T-helper 17 cell (primary cell): Measurements from ENCODE around the gene PEX6. TPM values are rescaled to one million over a fixed set of nuclear protein-coding genes. Genes with fewer than 3 reads are reported as not detected.

Experiments used
- ATAC-seq: fragments of 150-1000 bp; cut with Tn5 transposase; 2 replicates; pipeline ENCODE4 v1.10.0; 2021; ENCODE audit warnings: mild to moderate bottlenecking, moderate library complexity
- DNase-seq, 3 donors: peaks; one replicate each; pipeline versions ENCODE4 v3.0.0 to v3.0.0-alpha.2; 2020 to 2021
- H3K9me3 ChIP-seq: one replicate; pipeline ENCODE4 v1.7.0; 2013; ENCODE audit warnings: low read length, mild to moderate bottlenecking; ENCODE audit not compliant: control insufficient read depth, poor library complexity, severe bottlenecking
- H3K27ac Mint-ChIP-seq: one replicate; pipeline ENCODE4 v1.8.0; 2022; ENCODE audit warnings: mild to moderate bottlenecking, moderate library complexity, mixed read lengths
- H3K27me3 Mint-ChIP-seq: one replicate; pipeline ENCODE4 v1.8.0; 2022; ENCODE audit warnings: mixed read lengths
- H3K36me3 Mint-ChIP-seq: one replicate; pipeline ENCODE4 v1.8.0; 2022; ENCODE audit warnings: low read depth, mixed read lengths
- H3K4me1 Mint-ChIP-seq: one replicate; pipeline ENCODE4 v1.8.0; 2022; ENCODE audit warnings: mild to moderate bottlenecking, mixed read lengths
- H3K4me3 Mint-ChIP-seq: one replicate; pipeline ENCODE4 v1.8.0; 2022; ENCODE audit warnings: mild to moderate bottlenecking, moderate library complexity, mixed read lengths
- total RNA-seq, 4 donors: library from RNA in 2 of 4; stranded (reverse) in 2 of 4; gene quantifications; one replicate each; pipeline ENCODE4 v1.2.3 and lab custom pipeline; 2022 to 2026

PEX6 gene
- total RNA-seq, 2 donors from 2014 or later: 10.2 to 15.5 TPM

DNA sequence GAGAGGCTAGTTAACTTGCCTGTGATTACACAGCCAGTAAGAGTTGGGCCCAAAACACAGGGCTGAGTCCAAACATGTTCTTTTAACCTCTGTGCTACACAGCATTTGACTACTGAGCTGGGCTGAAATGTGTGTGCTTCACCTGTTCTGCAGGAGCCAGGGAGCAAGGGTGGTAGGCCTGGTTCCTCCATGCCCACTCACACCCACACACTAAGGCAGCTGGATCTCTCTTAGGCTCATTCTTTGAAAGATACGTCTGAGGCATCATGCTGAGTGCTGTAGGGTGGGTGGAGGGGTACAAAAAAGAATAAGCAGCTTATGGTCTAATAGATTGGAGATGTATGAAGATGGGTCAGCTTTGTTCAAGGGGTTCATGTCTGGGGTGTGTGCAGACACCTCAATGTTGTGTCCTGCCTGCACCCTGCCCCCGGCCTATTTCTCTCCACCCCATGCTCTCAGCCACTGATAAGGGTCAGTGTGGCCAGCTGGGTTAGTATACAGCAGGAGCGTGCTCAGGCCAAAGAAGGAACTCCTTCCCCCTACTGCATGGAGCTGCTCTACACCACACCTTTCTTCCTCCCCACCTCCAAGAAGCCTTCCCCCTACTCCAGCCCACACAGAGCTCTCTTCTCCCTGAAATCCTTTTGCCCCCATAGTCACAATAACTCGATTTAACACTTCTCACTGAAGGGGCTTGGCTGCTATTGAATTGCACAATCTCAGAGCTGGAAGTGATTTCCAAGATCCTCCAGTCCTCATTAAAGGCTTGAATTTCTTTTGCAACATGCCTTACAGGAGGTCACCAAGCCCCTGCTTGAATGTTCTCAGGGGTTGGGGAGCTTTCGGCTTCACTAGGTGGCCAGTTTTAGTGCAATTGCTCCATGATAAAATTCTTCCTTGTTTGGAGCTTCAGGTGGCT is 8.8 kb upstream of the PEX6 start:
- Mint-ChIP-seq H3K4me3 (no peak overlapping the region), H3K27ac (peak overlapping the region; percentile 97), H3K27me3 (no peaks in the 10 kb centered on the region), H3K4me1 (peaks cover 45% of the 10 kb centered on the region), H3K36me3 (peaks cover 3% of the 10 kb centered on the region)
- H3K9me3 ChIP-seq: no peaks in the 10 kb centered on the region
- DNase-seq (no peak), ATAC-seq (no peak)

- Mint-ChIP-seq H3K4me1 (peaks cover 46% of the 10 kb centered on the region), H3K27me3 (no peaks in the 10 kb centered on the region), H3K4me3 (peak overlapping the region; percentile 98), H3K27ac (peak overlapping the region; percentile 97), H3K36me3 (no peaks in the 10 kb centered on the region)
- ATAC-seq: no peak
- H3K9me3 ChIP-seq: no peaks in the 10 kb centered on the region
- no peak for DNase-seq
Observed at GRCh38 chr6:42984924-42985475, 6.0 kb upstream of the PEX6 start.

GRCh38 chr6:42984001-42984923 is 5.3 kb upstream of the PEX6 start, which contains the start of gene PPP2R5D:
Gene PPP2R5D, plus strand, starts transcription at chr6:42984570. Its CDS starts 108 bp downstream, at chr6:42984678.
- peaks cover 52% of the 10 kb centered on the region for H3K4me1 Mint-ChIP-seq
- H3K36me3 Mint-ChIP-seq: no peaks in the 10 kb centered on the region
- H3K27ac Mint-ChIP-seq: peak within 1 kb of the TSS; percentile 97
- DNase-seq (peak; percentile 88 to 95 (median 89)), ATAC-seq (peak; percentile 96)
- H3K4me3 Mint-ChIP-seq: peak within 1 kb of the TSS; percentile 98
- H3K27me3 Mint-ChIP-seq: no peaks in the 10 kb centered on the region
- H3K9me3 ChIP-seq: no peaks in the 10 kb centered on the region

- no peaks in the 10 kb centered on the region for H3K27me3 Mint-ChIP-seq
- H3K9me3 ChIP-seq: no peaks in the 10 kb centered on the region
- no peak for ATAC-seq
- H3K27ac Mint-ChIP-seq: peak overlapping the region; percentile 54
- H3K4me1 Mint-ChIP-seq: peaks cover 48% of the 10 kb centered on the region
- peaks cover 1% of the 10 kb centered on the region for H3K36me3 Mint-ChIP-seq
- H3K4me3 Mint-ChIP-seq: no peak overlapping the region
- no peak for DNase-seq
Observed at GRCh38 chr6:42981836-42982235, 2.9 kb upstream of the PEX6 start.

GRCh38 chr6:42979523-42980177 is 669 bp upstream of the PEX6 start:
- Mint-ChIP-seq H3K36me3 (peaks cover 2% of the 10 kb centered on the region), H3K27ac (peak overlapping the region; percentile 97), H3K4me3 (peak overlapping the region; percentile 93), H3K27me3 (no peaks in the 10 kb centered on the region), H3K4me1 (peaks cover 33% of the 10 kb centered on the region)
- ATAC-seq: no peak
- DNase-seq: no peak
- H3K9me3 ChIP-seq: no peaks in the 10 kb centered on the region

- Mint-ChIP-seq H3K27me3 (no peaks in the 10 kb centered on the region), H3K27ac (peak overlapping the region; percentile 97), H3K4me3 (peak overlapping the region; percentile 89), H3K4me1 (peaks cover 27% of the 10 kb centered on the region), H3K36me3 (peaks cover 2% of the 10 kb centered on the region)
- no peak for DNase-seq
- H3K9me3 ChIP-seq: no peaks in the 10 kb centered on the region
- no peak for ATAC-seq
Observed at GRCh38 chr6:42978487-42978838, 518 bp downstream of the PEX6 start.

DNA sequence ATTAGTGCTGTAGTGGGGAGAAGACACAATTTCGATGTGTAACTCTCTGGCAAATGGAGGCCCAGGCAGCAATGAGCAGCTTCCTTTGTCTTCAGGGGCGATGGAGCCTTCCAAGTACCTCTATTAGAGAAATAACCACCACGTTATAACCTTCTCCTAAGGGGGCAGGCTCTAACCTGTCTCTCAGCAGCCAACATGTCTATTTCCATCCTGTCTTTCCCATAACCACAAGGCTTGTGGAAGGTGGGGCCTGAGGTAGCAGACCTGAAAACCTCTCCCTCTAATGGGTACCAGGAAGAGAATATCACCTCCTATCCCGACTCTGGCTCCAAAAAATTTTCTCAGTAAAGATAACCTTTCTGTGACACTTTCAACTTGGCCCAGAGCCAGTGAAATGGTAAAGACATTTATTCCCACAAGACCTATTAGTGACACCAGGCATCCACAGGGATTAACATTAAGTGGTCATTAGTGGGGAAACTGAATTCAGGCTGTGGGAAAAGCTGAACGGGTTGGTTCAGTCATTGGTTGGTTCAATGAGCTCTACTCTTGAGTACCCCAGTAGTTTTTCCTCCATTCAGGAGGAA is 4.0 kb downstream of the PEX6 start:
- Mint-ChIP-seq H3K4me3 (no peak overlapping the region), H3K4me1 (peaks cover 21% of the 10 kb centered on the region), H3K27ac (no peak overlapping the region), H3K36me3 (peaks cover 2% of the 10 kb centered on the region), H3K27me3 (no peaks in the 10 kb centered on the region)
- no peaks in the 10 kb centered on the region for H3K9me3 ChIP-seq
- ATAC-seq: no peak
- no peak for DNase-seq

- H3K36me3 Mint-ChIP-seq: peaks cover 2% of the 10 kb centered on the region
- H3K4me3 Mint-ChIP-seq: no peak overlapping the region
- no peak for DNase-seq
- H3K27me3 Mint-ChIP-seq: no peaks in the 10 kb centered on the region
- no peak overlapping the region for H3K27ac Mint-ChIP-seq
- H3K4me1 Mint-ChIP-seq: peaks cover 12% of the 10 kb centered on the region
- ATAC-seq: no peak
- no peaks in the 10 kb centered on the region for H3K9me3 ChIP-seq
Observed at GRCh38 chr6:42973926-42974325, 5.1 kb downstream of the PEX6 start.

DNA sequence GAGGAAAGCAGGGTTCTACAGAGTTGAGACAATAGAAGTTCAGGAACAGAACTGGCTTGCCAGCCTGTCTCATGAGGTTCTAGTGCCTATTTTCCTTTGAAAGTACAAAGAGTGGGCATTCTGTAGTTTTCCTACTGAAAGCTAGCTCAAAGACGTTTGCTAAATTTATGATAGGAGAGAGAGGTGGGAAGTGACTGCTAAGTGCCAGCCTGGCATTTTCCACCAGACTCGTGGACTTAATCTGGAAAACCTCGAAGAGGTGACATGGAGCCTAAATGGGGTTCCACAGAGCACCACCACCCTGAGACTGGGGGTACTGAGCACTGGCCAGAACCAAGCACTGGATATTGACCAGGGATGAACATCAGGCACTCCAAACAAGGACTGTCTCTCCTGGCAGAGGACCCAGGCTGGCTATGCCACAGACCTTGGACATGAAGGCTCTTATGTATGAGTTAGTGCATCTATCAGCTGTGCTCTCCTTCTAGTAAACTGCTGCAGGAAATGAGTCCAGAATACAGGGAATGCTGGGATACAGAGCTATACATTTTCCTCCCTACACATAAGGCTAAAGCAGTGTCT is 7.1 kb downstream of the PEX6 start:
- H3K4me3 Mint-ChIP-seq: no peak overlapping the region
- DNase-seq: no peak
- no peaks in the 10 kb centered on the region for H3K27me3 Mint-ChIP-seq
- H3K27ac Mint-ChIP-seq: peak overlapping the region; percentile 56
- peaks cover 4% of the 10 kb centered on the region for H3K4me1 Mint-ChIP-seq
- H3K9me3 ChIP-seq: no peaks in the 10 kb centered on the region
- H3K36me3 Mint-ChIP-seq: peaks cover under 1% of the 10 kb centered on the region
- ATAC-seq: no peak

GRCh38 chr6:42970871-42971612 is 7.9 kb downstream of the PEX6 start:
- Mint-ChIP-seq H3K4me3 (no peak overlapping the region), H3K27ac (peak overlapping the region; percentile 56), H3K4me1 (peaks cover 2% of the 10 kb centered on the region), H3K27me3 (no peaks in the 10 kb centered on the region), H3K36me3 (no peaks in the 10 kb centered on the region)
- no peak for ATAC-seq
- H3K9me3 ChIP-seq: no peaks in the 10 kb centered on the region
- DNase-seq: no peak

DNA sequence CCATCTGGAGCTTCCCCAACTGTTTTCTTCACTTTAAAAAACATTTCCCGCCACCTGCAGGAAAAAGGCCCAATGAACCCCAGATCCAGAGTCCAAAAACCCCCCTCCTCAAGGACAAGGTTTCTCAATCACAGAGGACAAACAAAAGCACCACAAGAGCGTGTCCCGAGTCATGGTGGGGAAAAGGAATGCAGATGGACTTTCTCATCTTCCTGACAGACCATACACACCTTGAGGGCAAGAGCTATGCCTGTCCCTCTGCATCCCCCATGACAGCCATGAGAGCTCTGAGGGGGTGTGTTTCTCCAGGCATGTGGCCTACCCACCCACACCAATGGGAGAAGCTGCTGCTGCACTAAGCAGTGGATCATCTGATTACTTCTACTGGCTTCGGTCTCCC is 9.0 kb downstream of the PEX6 start:
- Mint-ChIP-seq H3K4me1 (peaks cover 5% of the 10 kb centered on the region), H3K36me3 (no peaks in the 10 kb centered on the region), H3K4me3 (no peak overlapping the region), H3K27me3 (no peaks in the 10 kb centered on the region), H3K27ac (no peak overlapping the region)
- no peaks in the 10 kb centered on the region for H3K9me3 ChIP-seq
- ATAC-seq (no peak), DNase-seq (no peak)

DNA sequence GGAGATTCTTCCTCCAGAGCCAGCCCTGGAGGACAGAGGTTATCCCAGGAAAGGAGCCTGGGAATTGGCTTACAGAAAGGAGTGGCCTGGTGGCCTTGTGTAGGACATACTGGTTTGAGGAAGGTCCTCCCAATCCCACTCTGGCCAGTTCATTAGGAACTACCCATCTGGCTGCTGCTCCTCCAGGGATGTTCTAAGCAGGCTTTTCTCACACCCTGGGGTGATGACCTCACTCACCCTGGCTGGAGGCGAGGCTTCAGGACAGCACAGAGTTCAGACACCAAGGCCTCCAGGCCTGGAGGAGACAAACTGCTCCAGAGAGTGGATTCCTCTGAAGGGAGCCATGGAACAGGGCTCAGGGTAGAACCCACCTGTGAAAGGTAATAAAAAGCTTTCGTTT is 9.6 kb downstream of the PEX6 start:
- Mint-ChIP-seq H3K27ac (no peak overlapping the region), H3K4me3 (no peak overlapping the region), H3K36me3 (no peaks in the 10 kb centered on the region), H3K4me1 (peaks cover 5% of the 10 kb centered on the region), H3K27me3 (no peaks in the 10 kb centered on the region)
- no peak for DNase-seq
- H3K9me3 ChIP-seq: no peaks in the 10 kb centered on the region
- ATAC-seq: no peak
